A673 (cell line): Measurements from ENCODE around the gene M1AP. TPM values are rescaled to one million over a fixed set of nuclear protein-coding genes. Genes with fewer than 3 reads are reported as not detected.

ENCODE experiments used
- Bru-seq: library from RNA; stranded (reverse); fragments of 400-500 nt; gene quantifications from one replicate; lab custom pipeline; 2021; lab: Mats Ljungman, UMichigan
- BruChase-seq, 2 experiments: library from RNA; stranded (reverse); fragments of 400-500 nt; gene quantifications; one replicate each; lab custom pipeline; 2021; lab: Mats Ljungman, UMichigan
- BruUV-seq: library from RNA; stranded (reverse); fragments of 400-500 nt; replicated peaks from 2 replicates; lab custom pipeline; 2021; lab: Mats Ljungman, UMichigan
- CTCF ChIA-PET: fragments of 300-600 bp; sonication (Branson Sonifier 250); formaldehyde crosslinking; loops from one replicate; lab custom pipeline; 2022; ENCODE audit warnings: antibody characterized with exemption; lab: Charles Lee
- POLR2A ChIA-PET: fragments of 300-600 bp; sonication (Branson Sonifier 250); formaldehyde crosslinking; loops from one replicate; lab custom pipeline; 2022; ENCODE audit warnings: antibody characterized with exemption; ENCODE audit not compliant: low non-redundant PET; lab: Charles Lee
- DNase-seq: peaks from one replicate; pipeline ENCODE4 v3.0.0-alpha.2; 2015; ENCODE audit warnings: low spot score
- H3K27ac ChIP-seq: fragments of 200-600 bp; sonication (generic); 2 replicates; pipeline ENCODE4 v1.5.1; 2016; ENCODE audit warnings: mixed run types, low read depth, mild to moderate bottlenecking, mixed read lengths, antibody characterized with exemption, low read length; ENCODE audit not compliant: poor library complexity, severe bottlenecking
- H3K27me3 ChIP-seq: fragments of 200-600 bp; sonication (generic); replicated peaks from 2 replicates; pipeline ENCODE4 v1.6.1; 2017; ENCODE audit warnings: mixed run types, low read depth, mild to moderate bottlenecking, mixed read lengths, antibody characterized with exemption, low read length; ENCODE audit not compliant: insufficient read depth, poor library complexity
- H3K36me3 ChIP-seq: fragments of 200-600 bp; sonication (generic); 2 replicates; pipeline ENCODE4 v1.6.1; 2016; ENCODE audit warnings: mixed run types, mild to moderate bottlenecking, mixed read lengths, antibody characterized with exemption, low read length; ENCODE audit not compliant: insufficient read depth, poor library complexity, severe bottlenecking
- H3K4me1 ChIP-seq: fragments of 200-600 bp; sonication (generic); 2 replicates; pipeline ENCODE4 v1.6.1; 2017; ENCODE audit warnings: mixed run types, mild to moderate bottlenecking, mixed read lengths, antibody characterized with exemption, low read length; ENCODE audit not compliant: insufficient read depth, poor library complexity, severe bottlenecking
- H3K4me3 ChIP-seq: fragments of 200-600 bp; sonication (generic); 2 replicates; pipeline ENCODE4 v1.5.1; 2016; ENCODE audit warnings: low read depth, mixed run types, mild to moderate bottlenecking, mixed read lengths, low read length; ENCODE audit not compliant: poor library complexity, severe bottlenecking
- H3K9me3 ChIP-seq: fragments of 200-600 bp; sonication (generic); 2 replicates; pipeline ENCODE4 v1.6.1; 2016; ENCODE audit warnings: mixed run types, low read depth, mild to moderate bottlenecking, mixed read lengths, antibody characterized with exemption, low read length; ENCODE audit not compliant: poor library complexity, severe bottlenecking
- EZH2 ChIP-seq: fragments of 200-600 bp; sonication (generic); IDR thresholded peaks from 2 replicates; pipeline ENCODE4 v1.6.1; 2017; ENCODE audit warnings: borderline replicate concordance, low read depth, mild to moderate bottlenecking, mixed read lengths, antibody characterized with exemption, low read length; ENCODE audit not compliant: poor library complexity, severe bottlenecking
- intact Hi-C: fragments of 100-400 bp; cut with micrococcal nuclease; formaldehyde crosslinking; loops from one replicate; pipeline ENCODE4 v1.10.0; 2022; ENCODE audit not compliant: unreplicated experiment
- long read RNA-seq: library from polyadenylated mRNA; stranded (forward); transcript quantifications from one replicate; pipeline ENCODE4 v2.0.0, GENCODE V29; 2022
- total RNA-seq: library from RNA; stranded (reverse); gene quantifications from 2 replicates; pipeline ENCODE4 v1.2.3, GENCODE V29; 2021
- TF ChIP-seq, protein P1 (sequence below): fragments of 300-800, 200-600 bp; sonication (generic); conservative IDR thresholded peaks from 2 replicates; pipeline ENCODE4 v1.5.1; 2017; ENCODE audit warnings: low read depth, mild to moderate bottlenecking, antibody characterized with exemption, low read length, moderate library complexity, mixed read lengths

The M1AP gene, protein sequence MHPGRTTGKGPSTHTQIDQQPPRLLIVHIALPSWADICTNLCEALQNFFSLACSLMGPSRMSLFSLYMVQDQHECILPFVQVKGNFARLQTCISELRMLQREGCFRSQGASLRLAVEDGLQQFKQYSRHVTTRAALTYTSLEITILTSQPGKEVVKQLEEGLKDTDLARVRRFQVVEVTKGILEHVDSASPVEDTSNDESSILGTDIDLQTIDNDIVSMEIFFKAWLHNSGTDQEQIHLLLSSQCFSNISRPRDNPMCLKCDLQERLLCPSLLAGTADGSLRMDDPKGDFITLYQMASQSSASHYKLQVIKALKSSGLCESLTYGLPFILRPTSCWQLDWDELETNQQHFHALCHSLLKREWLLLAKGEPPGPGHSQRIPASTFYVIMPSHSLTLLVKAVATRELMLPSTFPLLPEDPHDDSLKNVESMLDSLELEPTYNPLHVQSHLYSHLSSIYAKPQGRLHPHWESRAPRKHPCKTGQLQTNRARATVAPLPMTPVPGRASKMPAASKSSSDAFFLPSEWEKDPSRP
- not detected in 2 replicates for total RNA-seq
- Bru-seq, nascent RNA = percentile 5 among the genes with signal in this experiment
- BruChase-seq, experiment 1, labeled RNA remaining after a 2-hour chase = percentile 1 among the genes with signal in this experiment
- percentile 1 among the genes with signal in this experiment for BruChase-seq, experiment 2, labeled RNA remaining after a 6-hour chase
- long read RNA-seq = 0 reads

DNA sequence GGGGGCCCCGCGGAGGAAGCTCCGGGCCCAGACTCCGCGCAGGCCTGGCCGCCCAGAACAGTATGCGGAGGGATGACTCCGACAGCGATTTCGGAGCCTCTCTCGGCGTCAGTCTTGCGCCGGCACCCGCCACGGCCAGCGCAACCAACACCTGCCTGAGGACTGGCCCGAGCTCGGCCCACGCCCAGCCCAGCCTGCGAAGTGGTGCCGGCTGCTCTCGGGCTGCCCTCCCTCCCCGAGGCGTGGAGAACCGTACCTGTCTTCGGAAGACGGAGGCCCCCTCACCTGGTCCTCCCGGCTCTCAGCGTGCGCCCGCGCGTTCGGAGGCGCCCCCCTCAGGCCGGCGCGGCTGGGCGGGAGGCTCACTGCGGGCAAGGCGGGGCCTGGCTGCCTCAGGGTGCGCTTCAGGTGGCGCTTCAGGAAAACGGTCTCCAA is at the start of gene M1AP:
Gene M1AP, minus strand, starts transcription at position 322 of the 435 bp plus-strand sequence. CDS start 8,055 bp downstream, outside the sequence.
- Histone ChIP-seq H3K4me3 (no peak within 1 kb of the TSS), H3K9me3 (no peaks in the 10 kb centered on the region), H3K27me3 (no peaks in the 10 kb centered on the region), H3K4me1 (no peaks in the 10 kb centered on the region), H3K36me3 (no peaks in the 10 kb centered on the region), H3K27ac (no peak within 1 kb of the TSS)
- BruUV-seq = no TSS peak
- ChIA-PET CTCF (no interaction called here), POLR2A (no interaction called here)
- DNase-seq = no peak
- intact Hi-C loops = no loop called here
- TF ChIP-seq, protein P1, sequence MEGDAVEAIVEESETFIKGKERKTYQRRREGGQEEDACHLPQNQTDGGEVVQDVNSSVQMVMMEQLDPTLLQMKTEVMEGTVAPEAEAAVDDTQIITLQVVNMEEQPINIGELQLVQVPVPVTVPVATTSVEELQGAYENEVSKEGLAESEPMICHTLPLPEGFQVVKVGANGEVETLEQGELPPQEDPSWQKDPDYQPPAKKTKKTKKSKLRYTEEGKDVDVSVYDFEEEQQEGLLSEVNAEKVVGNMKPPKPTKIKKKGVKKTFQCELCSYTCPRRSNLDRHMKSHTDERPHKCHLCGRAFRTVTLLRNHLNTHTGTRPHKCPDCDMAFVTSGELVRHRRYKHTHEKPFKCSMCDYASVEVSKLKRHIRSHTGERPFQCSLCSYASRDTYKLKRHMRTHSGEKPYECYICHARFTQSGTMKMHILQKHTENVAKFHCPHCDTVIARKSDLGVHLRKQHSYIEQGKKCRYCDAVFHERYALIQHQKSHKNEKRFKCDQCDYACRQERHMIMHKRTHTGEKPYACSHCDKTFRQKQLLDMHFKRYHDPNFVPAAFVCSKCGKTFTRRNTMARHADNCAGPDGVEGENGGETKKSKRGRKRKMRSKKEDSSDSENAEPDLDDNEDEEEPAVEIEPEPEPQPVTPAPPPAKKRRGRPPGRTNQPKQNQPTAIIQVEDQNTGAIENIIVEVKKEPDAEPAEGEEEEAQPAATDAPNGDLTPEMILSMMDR = no peak
- TF ChIP-seq EZH2 = no peak

DNA sequence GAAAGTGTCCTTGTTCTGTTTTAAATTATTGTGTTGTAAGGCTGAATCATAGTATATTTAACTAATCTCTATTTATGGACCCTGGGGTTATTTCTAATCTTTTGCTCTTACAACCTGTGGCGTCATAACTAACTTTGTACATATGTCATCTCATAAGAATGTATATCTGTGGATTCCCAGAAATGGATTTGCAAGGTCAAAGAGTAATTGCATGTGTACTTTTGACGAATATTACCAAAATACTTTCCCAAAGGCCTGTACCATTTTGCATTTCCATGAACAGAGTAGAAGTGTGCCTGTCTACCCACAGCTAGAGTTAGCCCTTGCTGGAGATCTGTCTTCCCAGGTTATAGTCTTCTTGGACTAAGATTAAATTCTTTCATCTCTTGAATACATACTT is 48.7 kb upstream of the M1AP start:
- ChIA-PET CTCF (no interaction called here), POLR2A (no interaction called here)
- Histone ChIP-seq H3K9me3 (no peaks in the 10 kb centered on the region), H3K4me1 (no peaks in the 10 kb centered on the region), H3K36me3 (no peaks in the 10 kb centered on the region), H3K4me3 (no peak overlapping the region), H3K27ac (no peak overlapping the region), H3K27me3 (no peaks in the 10 kb centered on the region)
- BruUV-seq = no TSS peak
- no peak for TF ChIP-seq EZH2
- TF ChIP-seq, protein P1 = no peak
- DNase-seq = no peak
- intact Hi-C loops = loop anchor here (10.0 kb wide), 1 partner anchor 708 kb away; no protein-coding TSS in a partner anchor

DNA sequence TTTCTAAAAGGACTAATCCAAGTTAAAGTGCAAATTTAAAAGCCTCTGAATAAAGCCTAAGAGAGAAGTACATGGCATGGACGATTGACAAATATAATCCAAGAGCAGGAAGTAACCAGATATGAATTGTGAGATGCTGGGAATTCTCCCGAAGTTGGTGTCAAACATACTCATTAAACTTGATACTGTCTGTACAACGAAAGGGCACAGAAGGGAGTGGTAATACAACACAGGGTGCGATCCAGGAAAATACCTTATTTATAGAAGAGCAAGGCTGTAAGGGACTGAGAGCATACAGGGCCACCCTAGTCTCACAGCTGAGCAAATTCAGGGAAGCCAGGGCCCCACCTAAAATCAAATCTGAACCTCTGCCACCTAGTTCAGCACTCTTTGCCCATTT is 47.5 kb upstream of the M1AP start:
- Histone ChIP-seq H3K4me1 (no peaks in the 10 kb centered on the region), H3K9me3 (no peaks in the 10 kb centered on the region), H3K27ac (no peak overlapping the region), H3K27me3 (no peaks in the 10 kb centered on the region), H3K36me3 (no peaks in the 10 kb centered on the region), H3K4me3 (no peak overlapping the region)
- intact Hi-C loops = loop anchor here (10.0 kb wide), 1 partner anchor 709 kb away; no protein-coding TSS in a partner anchor
- POLR2A ChIA-PET = no interaction called here
- CTCF ChIA-PET = no interaction called here
- TF ChIP-seq EZH2 = no peak
- TF ChIP-seq, protein P1 = no peak
- no peak for DNase-seq
- no TSS peak for BruUV-seq
